Omental fat pad (tissue), 4 donors: ENCODE data around the gene LRFN2. TPM values are rescaled to one million over a fixed set of nuclear protein-coding genes. Genes with fewer than 3 reads are reported as not detected.

Source experiments
- ATAC-seq: fragments of 150-250 bp; one replicate; pipeline ENCODE4 v1.9.1; 2016; ENCODE audit warnings: mild to moderate bottlenecking, moderate library complexity; ENCODE audit not compliant: low FRiP score
- DNase-seq: peaks from one replicate; pipeline ENCODE4 v3.0.0-alpha.2; 2019; ENCODE audit warnings: low spot score
- total RNA-seq, 4 donors: library from RNA; depleted of rRNA; stranded (reverse); fragments of >200 nt; gene quantifications; one replicate each; pipeline ENCODE4 v1.1.0, GENCODE V29; 2016
- TF ChIP-seq, protein P1 (sequence below), 3 donors: fragments of 450-650 bp; IDR thresholded peaks; one replicate each; pipeline ENCODE4 v1.5.1; 2016 to 2017; ENCODE audit warnings: antibody characterized with exemption in 3 of 3, mild to moderate bottlenecking in 3 of 3, moderate library complexity in 2 of 3

The LRFN2 gene
- total RNA-seq, 4 donors from 2014 or later, result not detected

DNA sequence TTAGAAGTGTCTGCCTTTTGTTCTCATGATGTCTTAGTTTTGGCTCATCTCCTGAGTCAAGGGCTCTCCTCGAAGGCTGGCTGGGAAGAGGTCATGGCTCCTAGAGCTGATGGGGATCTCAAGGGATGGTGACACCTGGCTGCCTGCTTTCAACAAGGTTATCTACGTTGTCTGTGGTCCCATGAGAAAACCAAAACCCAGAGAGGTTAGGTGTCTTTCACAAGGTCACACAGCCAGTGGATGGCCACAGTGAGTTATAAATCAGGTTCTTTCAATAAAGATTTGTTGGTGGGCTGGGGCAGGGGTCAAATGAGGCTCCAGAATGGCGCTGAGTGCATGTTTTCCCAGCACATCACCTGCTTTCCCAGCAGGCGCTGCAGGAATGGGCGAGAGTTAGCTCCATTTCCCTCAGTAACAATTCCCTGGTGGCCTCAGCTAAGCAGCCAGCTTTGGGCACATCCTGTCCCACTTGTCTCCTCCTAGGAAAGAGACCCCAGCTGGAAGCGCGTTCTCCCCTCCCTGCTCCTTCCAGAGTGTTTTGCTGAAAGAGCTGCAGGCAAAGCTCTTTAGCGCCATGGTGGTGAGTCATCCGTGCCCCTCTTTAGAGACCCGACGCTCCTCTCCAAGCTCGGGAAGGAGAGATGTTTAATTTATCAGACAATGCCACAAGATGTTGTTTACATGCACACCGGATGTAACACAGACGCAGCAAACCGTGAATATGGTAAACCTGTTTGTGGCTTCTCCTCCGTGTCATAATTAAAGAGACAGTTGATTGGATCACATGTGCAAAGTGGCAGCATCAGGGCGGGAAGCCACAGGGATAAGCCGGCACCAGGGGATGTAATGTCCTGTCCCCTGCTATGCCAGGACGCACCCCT lies 109.7 kb downstream of the LRFN2 start:
- TF ChIP-seq, protein P1, sequence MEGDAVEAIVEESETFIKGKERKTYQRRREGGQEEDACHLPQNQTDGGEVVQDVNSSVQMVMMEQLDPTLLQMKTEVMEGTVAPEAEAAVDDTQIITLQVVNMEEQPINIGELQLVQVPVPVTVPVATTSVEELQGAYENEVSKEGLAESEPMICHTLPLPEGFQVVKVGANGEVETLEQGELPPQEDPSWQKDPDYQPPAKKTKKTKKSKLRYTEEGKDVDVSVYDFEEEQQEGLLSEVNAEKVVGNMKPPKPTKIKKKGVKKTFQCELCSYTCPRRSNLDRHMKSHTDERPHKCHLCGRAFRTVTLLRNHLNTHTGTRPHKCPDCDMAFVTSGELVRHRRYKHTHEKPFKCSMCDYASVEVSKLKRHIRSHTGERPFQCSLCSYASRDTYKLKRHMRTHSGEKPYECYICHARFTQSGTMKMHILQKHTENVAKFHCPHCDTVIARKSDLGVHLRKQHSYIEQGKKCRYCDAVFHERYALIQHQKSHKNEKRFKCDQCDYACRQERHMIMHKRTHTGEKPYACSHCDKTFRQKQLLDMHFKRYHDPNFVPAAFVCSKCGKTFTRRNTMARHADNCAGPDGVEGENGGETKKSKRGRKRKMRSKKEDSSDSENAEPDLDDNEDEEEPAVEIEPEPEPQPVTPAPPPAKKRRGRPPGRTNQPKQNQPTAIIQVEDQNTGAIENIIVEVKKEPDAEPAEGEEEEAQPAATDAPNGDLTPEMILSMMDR (IDR thresholded peaks at IDR 0.05), result no peak
- ATAC-seq, result no peak
- DNase-seq, result no peak

DNA sequence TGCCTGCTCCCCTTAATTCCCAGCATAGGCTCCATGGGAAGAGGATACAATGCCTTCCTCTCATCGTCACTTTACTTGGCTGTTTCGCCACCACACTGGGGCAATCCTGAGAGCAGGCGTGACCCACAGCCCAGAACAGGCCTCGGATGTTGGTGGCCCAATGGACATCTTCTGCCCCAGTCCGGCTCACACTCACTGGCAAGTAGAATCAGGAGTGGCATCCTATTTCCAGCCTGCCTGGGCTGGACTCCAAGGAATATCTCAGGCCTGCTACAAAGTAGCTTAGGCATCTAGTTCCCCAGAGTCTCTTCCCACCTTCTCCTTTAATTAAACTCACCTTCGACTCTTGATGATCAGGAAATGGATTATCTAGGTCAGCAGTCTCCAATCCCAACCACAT lies 110.5 kb downstream of the LRFN2 start:
- TF ChIP-seq, protein P1 (IDR thresholded peaks at IDR 0.05), result no peak
- ATAC-seq (no peak), DNase-seq (no peak)

DNA sequence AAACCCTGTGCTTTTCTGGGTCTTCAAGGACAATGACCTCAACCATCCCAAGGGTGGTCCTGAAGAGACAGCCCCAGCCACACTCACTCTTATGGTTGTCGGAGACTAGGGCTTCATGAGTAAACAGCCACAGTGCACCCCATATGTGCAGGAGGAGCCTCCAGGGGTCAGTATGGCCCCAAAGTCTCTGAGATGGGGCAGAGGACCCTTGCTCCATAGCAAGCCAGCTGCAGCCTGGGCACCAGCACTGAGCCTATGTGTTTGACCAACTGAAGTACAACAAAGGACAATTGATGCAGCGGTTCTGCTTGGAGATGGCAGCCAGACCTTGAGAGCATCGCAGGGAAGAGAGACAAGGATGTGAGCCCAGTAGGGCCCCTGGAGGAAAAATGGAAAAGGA lies 112.2 kb downstream of the LRFN2 start:
- TF ChIP-seq, protein P1 (IDR thresholded peaks at IDR 0.05), result no peak
- DNase-seq (no peak), ATAC-seq (no peak)

DNA sequence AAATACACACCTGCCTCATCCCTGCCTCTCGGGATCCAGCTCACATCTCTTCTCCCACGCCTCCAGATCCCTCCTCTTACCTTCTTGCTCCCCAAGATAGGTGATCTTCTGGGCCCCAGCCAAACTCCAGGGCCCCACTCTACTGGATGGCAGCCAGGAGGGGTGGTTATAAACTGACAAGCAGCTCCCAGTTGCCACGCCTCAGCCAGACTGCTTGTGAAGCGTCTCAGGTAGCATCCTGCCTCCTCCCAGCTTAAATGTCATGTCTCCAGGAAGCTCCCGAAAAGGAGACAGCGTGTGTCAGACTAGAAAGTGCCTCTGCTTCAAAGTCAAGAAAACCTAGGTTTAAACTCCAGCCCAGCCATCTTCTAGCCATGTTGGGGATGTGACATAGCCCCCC lies 114.1 kb downstream of the LRFN2 start:
- ATAC-seq, result no peak
- TF ChIP-seq, protein P1 (IDR thresholded peaks at IDR 0.05), result no peak
- no peak for DNase-seq

DNA sequence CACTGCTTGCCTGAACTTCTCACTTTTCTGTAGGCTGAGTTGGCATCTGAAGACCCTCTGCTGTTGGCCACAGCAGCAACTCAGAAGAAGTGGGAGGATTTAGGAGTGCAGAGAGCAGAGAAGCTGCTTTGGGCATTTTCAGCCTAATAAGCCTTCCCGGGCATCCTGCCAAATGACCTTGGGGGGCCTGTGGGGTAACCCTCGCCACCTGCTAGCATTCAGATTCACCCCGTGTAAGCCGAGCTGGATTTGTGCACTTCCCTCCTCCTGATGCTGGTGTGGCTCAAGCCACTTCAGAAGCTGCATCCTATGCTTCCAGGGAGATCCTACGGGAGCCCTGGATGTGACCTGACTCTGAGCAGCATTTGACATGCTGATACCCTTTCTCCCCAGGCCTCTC lies 114.8 kb downstream of the LRFN2 start:
- DNase-seq (no peak), ATAC-seq (no peak)
- TF ChIP-seq, protein P1 (IDR thresholded peaks at IDR 0.05), result no peak

DNA sequence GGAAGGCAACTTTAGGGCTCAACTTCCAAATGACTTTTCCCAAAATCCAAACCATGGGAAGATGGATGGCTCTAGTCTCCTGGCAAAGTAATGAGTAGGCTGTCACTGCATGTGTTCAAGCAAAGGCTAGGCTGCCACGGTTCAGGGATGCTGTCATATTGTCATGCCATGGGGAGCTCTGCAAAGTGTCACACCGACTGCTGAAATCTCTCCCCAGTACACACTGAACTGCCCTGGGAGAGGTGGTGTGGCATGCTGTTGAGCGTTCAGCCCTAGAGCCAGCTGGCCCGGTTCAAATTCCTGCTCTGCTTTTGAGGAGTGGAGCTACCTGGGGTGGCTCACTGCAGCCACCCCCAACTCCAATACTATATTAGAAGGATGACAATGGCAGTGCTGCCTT lies 115.9 kb downstream of the LRFN2 start:
- no peak for DNase-seq
- TF ChIP-seq, protein P1 (IDR thresholded peaks at IDR 0.05), result no peak
- ATAC-seq, result no peak

DNA sequence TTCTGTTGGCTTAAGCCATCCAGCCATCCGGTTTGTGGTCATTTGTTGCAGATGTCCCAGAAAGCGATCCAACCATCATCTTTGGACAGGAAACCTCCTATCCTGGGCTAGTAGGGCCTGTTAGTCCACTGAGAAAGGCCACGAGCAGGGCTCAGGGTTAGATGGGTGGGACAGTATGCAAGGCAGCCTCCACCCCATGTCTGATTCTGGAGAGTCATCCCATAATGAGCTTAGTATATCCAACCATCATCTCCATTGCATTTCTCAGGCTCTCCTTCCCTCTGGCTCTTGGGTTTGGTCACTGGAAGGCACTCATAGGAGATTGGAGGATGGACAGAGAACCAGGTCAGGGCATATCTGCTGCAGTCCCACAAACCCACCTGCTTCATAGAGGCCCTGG lies 117.8 kb downstream of the LRFN2 start:
- DNase-seq (no peak), ATAC-seq (no peak)
- TF ChIP-seq, protein P1 (IDR thresholded peaks at IDR 0.05), result no peak
